ENCODE data around the gene EVX2. TPM values are rescaled to one million over a fixed set of nuclear protein-coding genes. Genes with fewer than 3 reads are reported as not detected.
A peak's percentile ranks its signal among the peaks of the same experiment; 100 is the strongest.

Gene EVX2
- total RNA-seq, 2 experiments from 2014 or later: not detected

GRCh38 chr2:176130957-176131847 is 47.4 kb upstream of the EVX2 start:
- ATAC-seq (no peak), DNase-seq (no peak)
- CTCF ChIA-PET: interaction anchor here (1.0 to 9.8 kb wide), 12 partner anchors 9 to 522 kb away, joined by 3 to 95 read pairs (median 4); no protein-coding TSS in a partner anchor
- H3K4me3 Mint-ChIP-seq: peak overlapping the region; percentile 35
- POLR2A ChIA-PET: interaction anchor here (0.6 to 1.6 kb wide), 4 partner anchors 9 to 1017 kb away, joined by 3 to 4 read pairs (median 3); partner anchors contain the start of gene HOXD9
- H3K9me3 Mint-ChIP-seq: no peaks in the 10 kb centered on the region
- intact Hi-C loops (cut with micrococcal nuclease): loop anchor here (5.0 kb wide), 2 partner anchors 41 to 506 kb away; no protein-coding TSS in a partner anchor
- no peaks in the 10 kb centered on the region for H3K36me3 Mint-ChIP-seq (ENCODE audit: low read depth)
- H3K27ac Mint-ChIP-seq: no peak overlapping the region
- H3K4me1 Mint-ChIP-seq (ENCODE audit: low read depth): peaks cover 34% of the 10 kb centered on the region
- TF ChIP-seq, protein P1, sequence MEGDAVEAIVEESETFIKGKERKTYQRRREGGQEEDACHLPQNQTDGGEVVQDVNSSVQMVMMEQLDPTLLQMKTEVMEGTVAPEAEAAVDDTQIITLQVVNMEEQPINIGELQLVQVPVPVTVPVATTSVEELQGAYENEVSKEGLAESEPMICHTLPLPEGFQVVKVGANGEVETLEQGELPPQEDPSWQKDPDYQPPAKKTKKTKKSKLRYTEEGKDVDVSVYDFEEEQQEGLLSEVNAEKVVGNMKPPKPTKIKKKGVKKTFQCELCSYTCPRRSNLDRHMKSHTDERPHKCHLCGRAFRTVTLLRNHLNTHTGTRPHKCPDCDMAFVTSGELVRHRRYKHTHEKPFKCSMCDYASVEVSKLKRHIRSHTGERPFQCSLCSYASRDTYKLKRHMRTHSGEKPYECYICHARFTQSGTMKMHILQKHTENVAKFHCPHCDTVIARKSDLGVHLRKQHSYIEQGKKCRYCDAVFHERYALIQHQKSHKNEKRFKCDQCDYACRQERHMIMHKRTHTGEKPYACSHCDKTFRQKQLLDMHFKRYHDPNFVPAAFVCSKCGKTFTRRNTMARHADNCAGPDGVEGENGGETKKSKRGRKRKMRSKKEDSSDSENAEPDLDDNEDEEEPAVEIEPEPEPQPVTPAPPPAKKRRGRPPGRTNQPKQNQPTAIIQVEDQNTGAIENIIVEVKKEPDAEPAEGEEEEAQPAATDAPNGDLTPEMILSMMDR (IDR thresholded peaks at IDR 0.05): no peak
- H3K27me3 Mint-ChIP-seq: peaks cover 78% of the 10 kb centered on the region

DNA sequence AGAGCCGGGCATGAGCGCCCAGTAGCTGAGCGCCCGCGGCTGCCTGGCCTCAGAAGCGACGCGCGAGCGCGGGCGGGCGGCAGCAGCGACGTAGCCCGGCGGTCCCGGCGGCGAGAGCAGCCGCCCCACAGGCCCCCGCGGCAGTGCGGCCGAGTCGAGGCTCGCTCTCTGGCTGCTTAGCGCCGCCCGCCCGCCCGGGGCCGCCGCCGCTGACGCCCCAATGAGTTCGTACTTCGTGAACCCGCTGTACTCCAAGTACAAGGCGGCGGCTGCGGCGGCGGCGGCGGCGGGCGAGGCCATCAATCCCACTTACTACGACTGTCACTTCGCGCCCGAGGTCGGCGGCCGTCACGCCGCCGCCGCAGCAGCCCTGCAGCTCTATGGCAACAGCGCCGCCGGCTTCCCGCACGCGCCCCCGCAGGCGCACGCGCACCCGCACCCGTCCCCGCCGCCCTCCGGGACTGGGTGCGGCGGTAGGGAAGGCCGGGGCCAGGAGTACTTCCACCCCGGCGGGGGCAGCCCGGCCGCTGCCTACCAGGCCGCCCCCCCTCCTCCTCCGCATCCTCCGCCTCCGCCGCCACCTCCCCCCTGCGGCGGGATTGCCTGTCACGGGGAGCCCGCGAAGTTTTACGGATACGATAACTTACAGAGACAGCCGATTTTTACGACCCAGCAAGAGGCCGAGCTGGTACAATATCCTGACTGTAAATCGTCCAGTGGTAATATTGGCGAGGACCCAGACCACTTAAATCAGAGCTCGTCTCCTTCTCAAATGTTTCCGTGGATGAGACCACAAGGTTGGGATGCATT is 46.6 kb upstream of the EVX2 start:
- DNase-seq (peak; percentile 43), ATAC-seq (peak; percentile 58)
- no peak overlapping the region for H3K27ac Mint-ChIP-seq
- H3K27me3 Mint-ChIP-seq: peaks cover 78% of the 10 kb centered on the region
- intact Hi-C loops (cut with micrococcal nuclease): loop anchor here (5.0 kb wide), 2 partner anchors 42 to 507 kb away; no protein-coding TSS in a partner anchor
- H3K4me1 Mint-ChIP-seq (ENCODE audit: low read depth): peaks cover 25% of the 10 kb centered on the region
- CTCF ChIA-PET: interaction anchor here (1.0 to 9.8 kb wide), 7 partner anchors 10 to 523 kb away, joined by 3 to 95 read pairs (median 4); no protein-coding TSS in a partner anchor
- peak overlapping the region; percentile 35 for H3K4me3 Mint-ChIP-seq
- no peaks in the 10 kb centered on the region for H3K9me3 Mint-ChIP-seq
- POLR2A ChIA-PET: interaction anchor here (0.6 kb wide), 1 partner anchor 1018 kb away, joined by 3 read pairs; no protein-coding TSS in a partner anchor
- H3K36me3 Mint-ChIP-seq (ENCODE audit: low read depth): no peaks in the 10 kb centered on the region
- TF ChIP-seq, protein P1 (IDR thresholded peaks at IDR 0.05): no peak

DNA sequence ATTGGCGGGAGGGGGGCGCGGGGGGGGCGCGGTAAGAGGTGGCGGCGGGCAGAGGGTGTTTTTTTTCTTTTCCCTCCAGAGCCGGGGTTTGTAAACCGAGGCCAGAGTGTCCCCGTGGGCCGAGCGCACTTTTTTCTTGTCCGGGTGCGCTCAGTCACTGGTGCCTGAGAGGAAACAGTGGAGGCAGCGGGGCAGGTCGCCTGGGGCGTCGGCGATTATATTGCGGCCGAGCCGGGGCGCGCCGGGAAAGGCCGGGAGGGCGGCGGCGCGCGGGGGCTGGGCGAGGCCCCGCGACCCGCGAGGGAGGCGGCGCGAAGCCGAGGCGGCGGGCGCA is 46.0 kb upstream of the EVX2 start:
- POLR2A ChIA-PET: no interaction called here
- CTCF ChIA-PET: interaction anchor here (1.0 to 9.8 kb wide), 4 partner anchors 10 to 523 kb away, joined by 3 to 95 read pairs (median 21); no protein-coding TSS in a partner anchor
- H3K4me3 Mint-ChIP-seq: no peak overlapping the region
- H3K27me3 Mint-ChIP-seq: peaks cover 78% of the 10 kb centered on the region
- H3K27ac Mint-ChIP-seq: no peak overlapping the region
- no peak for DNase-seq
- H3K36me3 Mint-ChIP-seq (ENCODE audit: low read depth): no peaks in the 10 kb centered on the region
- TF ChIP-seq, protein P1 (IDR thresholded peaks at IDR 0.05): no peak
- H3K4me1 Mint-ChIP-seq (ENCODE audit: low read depth): peaks cover 25% of the 10 kb centered on the region
- intact Hi-C loops (cut with micrococcal nuclease): loop anchor here (5.0 kb wide), 4 partner anchors 43 to 1018 kb away; no protein-coding TSS in a partner anchor
- ATAC-seq: no peak
- no peaks in the 10 kb centered on the region for H3K9me3 Mint-ChIP-seq

GRCh38 chr2:176128982-176129796 is 45.4 kb upstream of the EVX2 start, which contains the start of gene HOXD8:
HOXD8 (plus strand) TSS chr2:176129705; CDS start chr2:176130367, 662 bp downstream.
- CTCF ChIA-PET: interaction anchor here (1.4 to 9.8 kb wide), 7 partner anchors 11 to 1020 kb away, joined by 4 to 95 read pairs (median 38); no protein-coding TSS in a partner anchor
- TF ChIP-seq, protein P1 (IDR thresholded peaks at IDR 0.05): no peak
- Mint-ChIP-seq H3K4me3 (peak within 1 kb of the TSS; percentile 35), H3K9me3 (no peaks in the 10 kb centered on the region), H3K4me1 (ENCODE audit: low read depth) (peaks cover 25% of the 10 kb centered on the region), H3K27ac (no peak within 1 kb of the TSS), H3K36me3 (ENCODE audit: low read depth) (no peaks in the 10 kb centered on the region), H3K27me3 (peaks cover 79% of the 10 kb centered on the region)
- intact Hi-C loops (cut with micrococcal nuclease): loop anchor here (5.0 kb wide), 2 partner anchors 523 to 1018 kb away; no protein-coding TSS in a partner anchor
- POLR2A ChIA-PET: interaction anchor here (0.5 kb wide), 1 partner anchor 14 kb away, joined by 3 read pairs; no protein-coding TSS in a partner anchor
- DNase-seq (no peak), ATAC-seq (no peak)
